Stimulated activated effector memory CD8-positive, alpha-beta T cell treated with anti-CD3 and anti-CD28 coated beads, Interleukin-12 subunit alpha, Interleukin-12 subunit beta, amount 100 ng/mL, for 72 hours (primary cell): ENCODE measurements around the gene MTCL1.

Experiments
- ATAC-seq: fragments of 150-1000 bp; cut with Tn5 transposase; 2 replicates; pipeline ENCODE4 v1.10.0; 2021
- DNase-seq, 2 donors: peaks; one replicate each; pipeline ENCODE4 v3.0.0; 2021 to 2022; ENCODE audit warnings: low spot score in 2 of 2
- H3K27ac Mint-ChIP-seq: one replicate; pipeline ENCODE4 v1.8.0; 2022; ENCODE audit warnings: mild to moderate bottlenecking, mixed read lengths
- H3K36me3 Mint-ChIP-seq: one replicate; pipeline ENCODE4 v1.8.0; 2022; ENCODE audit warnings: mild to moderate bottlenecking, mixed read lengths
- H3K4me1 Mint-ChIP-seq: one replicate; pipeline ENCODE4 v1.8.0; 2022; ENCODE audit warnings: mixed read lengths
- H3K4me3 Mint-ChIP-seq: one replicate; pipeline ENCODE4 v1.8.0; 2022; ENCODE audit warnings: mild to moderate bottlenecking, mixed read lengths
- H3K9me3 Mint-ChIP-seq: one replicate; pipeline ENCODE4 v1.8.0; 2022; ENCODE audit warnings: mixed read lengths

MTCL1 gene

GRCh38 chr18:8675057-8675456 lies 30.3 kb upstream of the MTCL1 start:
- DNase-seq = no peak
- no peaks in the 10 kb centered on the region for H3K4me1 Mint-ChIP-seq
- H3K4me3 Mint-ChIP-seq = no peak overlapping the region
- H3K36me3 Mint-ChIP-seq = no peaks in the 10 kb centered on the region
- H3K27ac Mint-ChIP-seq = no peak overlapping the region
- no peaks in the 10 kb centered on the region for H3K9me3 Mint-ChIP-seq
- ATAC-seq = no peak

GRCh38 chr18:8681196-8681595 lies 24.2 kb upstream of the MTCL1 start:
- H3K36me3 Mint-ChIP-seq = no peaks in the 10 kb centered on the region
- H3K4me3 Mint-ChIP-seq = no peak overlapping the region
- no peaks in the 10 kb centered on the region for H3K4me1 Mint-ChIP-seq
- DNase-seq (no peak), ATAC-seq (no peak)
- H3K27ac Mint-ChIP-seq = no peak overlapping the region
- H3K9me3 Mint-ChIP-seq = no peaks in the 10 kb centered on the region

GRCh38 chr18:8684577-8684976 lies 20.8 kb upstream of the MTCL1 start:
- ATAC-seq (no peak), DNase-seq (no peak)
- Mint-ChIP-seq H3K27ac (no peak overlapping the region), H3K9me3 (no peaks in the 10 kb centered on the region), H3K4me3 (no peak overlapping the region), H3K36me3 (no peaks in the 10 kb centered on the region), H3K4me1 (no peaks in the 10 kb centered on the region)

GRCh38 chr18:8685141-8685913 lies 20.0 kb upstream of the MTCL1 start:
- Mint-ChIP-seq H3K36me3 (no peaks in the 10 kb centered on the region), H3K4me3 (no peak overlapping the region), H3K4me1 (no peaks in the 10 kb centered on the region), H3K27ac (no peak overlapping the region), H3K9me3 (no peaks in the 10 kb centered on the region)
- no peak for ATAC-seq
- no peak for DNase-seq

DNA sequence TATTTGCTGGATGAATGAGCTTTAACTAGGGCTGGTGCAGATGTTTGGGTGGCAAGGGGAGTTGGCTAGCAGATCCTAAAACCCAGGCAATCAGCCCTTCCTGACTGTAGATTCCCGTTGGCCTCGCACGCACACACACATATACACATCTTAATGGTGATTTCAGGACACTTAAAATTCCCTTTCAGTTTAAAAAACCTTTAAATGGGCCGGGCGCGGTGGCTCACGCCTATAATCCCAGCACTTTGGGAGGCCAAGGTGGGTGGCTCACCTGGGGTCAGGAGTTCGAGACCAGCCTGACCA lies 19.5 kb upstream of the MTCL1 start:
- Mint-ChIP-seq H3K36me3 (no peaks in the 10 kb centered on the region), H3K9me3 (no peaks in the 10 kb centered on the region), H3K4me3 (no peak overlapping the region), H3K27ac (no peak overlapping the region), H3K4me1 (no peaks in the 10 kb centered on the region)
- ATAC-seq = no peak
- no peak for DNase-seq

DNA sequence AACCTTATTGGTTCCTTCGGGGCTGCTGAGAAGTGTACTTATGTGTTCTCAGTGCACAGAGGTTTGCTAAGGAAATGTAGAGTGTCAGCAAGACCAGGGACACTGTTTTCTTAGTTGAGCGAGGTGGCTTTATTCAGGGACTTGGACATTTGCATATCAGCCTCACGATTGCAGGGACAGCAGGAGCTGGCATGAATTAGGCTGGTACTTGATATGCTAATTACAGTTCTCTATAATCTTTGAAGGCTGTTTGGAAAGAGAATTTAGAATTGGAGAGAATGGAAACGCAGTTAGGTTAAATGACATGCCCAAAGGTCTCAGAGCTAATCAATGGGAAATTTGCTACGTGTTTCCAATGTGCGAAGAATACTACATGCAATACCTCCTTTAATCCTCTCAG lies 18.7 kb upstream of the MTCL1 start:
- DNase-seq (no peak), ATAC-seq (no peak)
- Mint-ChIP-seq H3K36me3 (no peaks in the 10 kb centered on the region), H3K9me3 (no peaks in the 10 kb centered on the region), H3K4me1 (no peaks in the 10 kb centered on the region), H3K27ac (no peak overlapping the region), H3K4me3 (no peak overlapping the region)

- no peak for DNase-seq
- Mint-ChIP-seq H3K4me3 (no peak overlapping the region), H3K4me1 (no peaks in the 10 kb centered on the region)
Observed at GRCh38 chr18:8688216-8688800, 17.0 kb upstream of the MTCL1 start.

DNA sequence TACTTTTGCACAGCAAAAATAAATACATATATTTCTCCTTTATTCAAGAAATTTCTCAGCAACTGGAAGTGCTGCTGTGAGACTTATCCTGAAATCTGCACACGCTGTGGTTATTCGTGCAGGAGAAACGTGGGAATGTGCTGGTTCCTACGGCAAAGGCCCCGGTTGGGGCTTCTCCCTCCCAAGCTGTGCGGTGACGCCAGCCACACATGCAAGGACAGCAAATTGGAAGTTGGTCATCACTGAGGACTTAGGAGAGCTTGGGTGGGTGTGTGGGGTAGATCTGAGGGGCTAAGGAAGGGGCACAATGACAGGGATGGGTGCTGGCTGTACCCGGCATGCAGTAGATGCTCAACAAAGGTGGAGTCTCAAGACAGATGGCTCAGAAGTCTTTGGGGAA lies 16.5 kb upstream of the MTCL1 start:
- H3K9me3 Mint-ChIP-seq = no peaks in the 10 kb centered on the region
- no peak overlapping the region for H3K4me3 Mint-ChIP-seq
- H3K4me1 Mint-ChIP-seq = no peaks in the 10 kb centered on the region
- ATAC-seq = no peak
- no peak overlapping the region for H3K27ac Mint-ChIP-seq
- no peak for DNase-seq
- no peaks in the 10 kb centered on the region for H3K36me3 Mint-ChIP-seq

More at GRCh38 chr18:8688216-8688800, 17.0 kb upstream of the MTCL1 start:
- Mint-ChIP-seq H3K9me3 (no peaks in the 10 kb centered on the region), H3K27ac (no peak overlapping the region), H3K36me3 (no peaks in the 10 kb centered on the region)
- no peak for ATAC-seq

DNA sequence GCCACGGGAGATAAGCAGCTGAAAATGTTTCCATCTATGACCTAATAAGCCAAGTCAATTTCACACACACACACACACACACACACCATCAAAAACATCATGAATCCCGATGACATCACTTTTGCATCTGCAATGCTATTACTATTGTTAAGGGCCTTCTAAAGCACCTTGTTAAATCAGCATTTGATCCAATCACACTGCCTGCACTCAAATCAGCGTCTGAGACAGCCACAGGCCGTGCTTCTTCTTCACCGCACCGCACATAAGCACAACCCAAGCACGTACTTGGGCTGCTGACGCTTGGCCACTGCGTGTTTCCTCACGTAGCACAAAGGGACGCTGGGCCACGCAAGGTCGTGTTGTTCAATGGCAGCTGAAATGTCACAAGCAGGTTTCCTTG lies 15.8 kb upstream of the MTCL1 start:
- Mint-ChIP-seq H3K9me3 (no peaks in the 10 kb centered on the region), H3K36me3 (no peaks in the 10 kb centered on the region), H3K4me1 (no peaks in the 10 kb centered on the region), H3K27ac (no peak overlapping the region), H3K4me3 (no peak overlapping the region)
- DNase-seq (no peak), ATAC-seq (no peak)

- Mint-ChIP-seq H3K4me1 (no peaks in the 10 kb centered on the region), H3K9me3 (no peaks in the 10 kb centered on the region), H3K4me3 (no peak overlapping the region), H3K27ac (no peak overlapping the region), H3K36me3 (no peaks in the 10 kb centered on the region)
- ATAC-seq (no peak), DNase-seq (no peak)
Observed at GRCh38 chr18:8694891-8695290, 10.5 kb upstream of the MTCL1 start.

GRCh38 chr18:8695932-8696517 lies 9.3 kb upstream of the MTCL1 start:
- H3K4me3 Mint-ChIP-seq = no peak overlapping the region
- no peaks in the 10 kb centered on the region for H3K36me3 Mint-ChIP-seq
- H3K27ac Mint-ChIP-seq = no peak overlapping the region
- H3K4me1 Mint-ChIP-seq = no peaks in the 10 kb centered on the region
- H3K9me3 Mint-ChIP-seq = no peaks in the 10 kb centered on the region
- ATAC-seq (no peak), DNase-seq (no peak)

DNA sequence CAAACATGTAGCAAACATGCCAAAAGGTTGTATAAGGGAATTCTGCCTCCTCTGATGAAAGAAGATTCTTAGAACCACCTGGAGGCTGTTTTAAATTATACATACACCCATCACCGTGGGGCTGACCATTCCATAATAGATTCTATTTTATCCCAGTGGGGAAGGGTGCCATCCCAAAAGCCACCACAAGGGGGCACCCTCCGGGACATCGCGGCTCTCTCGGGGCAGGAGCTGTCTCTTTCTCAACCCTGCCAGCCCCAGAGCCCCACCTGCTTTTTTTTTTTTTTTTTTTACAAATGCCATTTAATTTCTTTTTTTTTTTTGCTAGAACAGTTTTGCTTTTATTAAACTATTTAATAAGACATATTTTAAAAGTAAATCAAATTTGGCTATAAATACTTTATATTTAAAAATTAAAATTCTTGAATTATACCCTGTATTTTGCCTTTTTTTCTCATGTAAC lies 8.6 kb upstream of the MTCL1 start:
- no peaks in the 10 kb centered on the region for H3K9me3 Mint-ChIP-seq
- no peaks in the 10 kb centered on the region for H3K36me3 Mint-ChIP-seq
- ATAC-seq (peak; percentile 81), DNase-seq (peak; percentile 73 to 89)
- H3K4me3 Mint-ChIP-seq = no peak overlapping the region
- no peak overlapping the region for H3K27ac Mint-ChIP-seq
- H3K4me1 Mint-ChIP-seq = no peaks in the 10 kb centered on the region

- no peaks in the 10 kb centered on the region for H3K9me3 Mint-ChIP-seq
- DNase-seq (no peak), ATAC-seq (no peak)
- no peak overlapping the region for H3K27ac Mint-ChIP-seq
- no peak overlapping the region for H3K4me3 Mint-ChIP-seq
- peaks cover 5% of the 10 kb centered on the region for H3K4me1 Mint-ChIP-seq
- no peaks in the 10 kb centered on the region for H3K36me3 Mint-ChIP-seq
Observed at GRCh38 chr18:8699126-8699525, 6.2 kb upstream of the MTCL1 start.

- no peak overlapping the region for H3K27ac Mint-ChIP-seq
- H3K36me3 Mint-ChIP-seq = peaks cover 6% of the 10 kb centered on the region
- ATAC-seq (no peak), DNase-seq (no peak)
- H3K4me1 Mint-ChIP-seq = peaks cover 11% of the 10 kb centered on the region
- no peaks in the 10 kb centered on the region for H3K9me3 Mint-ChIP-seq
- no peak overlapping the region for H3K4me3 Mint-ChIP-seq
Observed at GRCh38 chr18:8699948-8700347, 5.4 kb upstream of the MTCL1 start.

GRCh38 chr18:8701546-8702118 lies 3.7 kb upstream of the MTCL1 start:
- H3K27ac Mint-ChIP-seq = no peak overlapping the region
- peaks cover 6% of the 10 kb centered on the region for H3K36me3 Mint-ChIP-seq
- no peak for ATAC-seq
- peaks cover 13% of the 10 kb centered on the region for H3K4me1 Mint-ChIP-seq
- H3K9me3 Mint-ChIP-seq = no peaks in the 10 kb centered on the region
- H3K4me3 Mint-ChIP-seq = no peak overlapping the region
- DNase-seq = no peak

DNA sequence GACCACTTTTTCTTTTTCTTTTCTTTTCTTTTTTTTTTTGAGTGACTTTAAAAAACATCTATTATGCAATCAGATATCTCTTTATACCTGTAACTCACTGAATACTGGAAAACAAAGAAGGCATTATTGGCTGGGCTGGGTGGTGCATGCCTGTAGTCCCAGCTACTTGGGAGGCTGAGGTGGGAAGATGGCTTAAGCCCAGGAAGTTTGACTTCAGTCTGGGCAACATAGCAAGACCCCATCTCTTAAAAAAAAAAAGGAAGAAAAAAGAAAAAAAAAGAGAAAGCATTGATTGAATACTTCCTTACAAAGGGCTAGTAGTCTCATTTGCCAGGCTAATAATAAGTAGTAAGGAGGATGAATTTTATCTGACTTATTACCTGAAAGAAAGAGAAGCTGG lies 2.7 kb upstream of the MTCL1 start:
- no peaks in the 10 kb centered on the region for H3K9me3 Mint-ChIP-seq
- peaks cover 18% of the 10 kb centered on the region for H3K4me1 Mint-ChIP-seq
- peaks cover 11% of the 10 kb centered on the region for H3K36me3 Mint-ChIP-seq
- no peak overlapping the region for H3K27ac Mint-ChIP-seq
- ATAC-seq (no peak), DNase-seq (no peak)
- no peak overlapping the region for H3K4me3 Mint-ChIP-seq
